GM23338 (cell line): ENCODE measurements around the gene GPR183. TPM values are rescaled to one million over a fixed set of nuclear protein-coding genes. Genes with fewer than 3 reads are reported as not detected.

Source experiments
- ATAC-seq: fragments of 200-7000 bp; cut with Tn5 transposase; 3 replicates; pipeline ENCODE4 v1.9.1; 2020
- DNase-seq: peaks from one replicate; pipeline ENCODE4 v3.0.0-alpha.2; 2015; ENCODE audit warnings: low spot score
- H2AFZ ChIP-seq: fragments of 200-600 bp; sonication (generic); 2 replicates; pipeline ENCODE4 v1.8.0; 2016; ENCODE audit warnings: antibody characterized with exemption, mild to moderate bottlenecking, moderate library complexity
- H3F3A ChIP-seq: fragments of 200-600 bp; sonication (generic); replicated peaks from 2 replicates; pipeline ENCODE4 v1.8.0; 2017; ENCODE audit warnings: antibody characterized with exemption, mixed run types, low read depth
- H3K27ac ChIP-seq: fragments of 200-600 bp; sonication (generic); 2 replicates; pipeline ENCODE4 v1.6.1; 2016; ENCODE audit warnings: low read depth
- H3K27me3 ChIP-seq: fragments of 200-600 bp; sonication (generic); 2 replicates; pipeline ENCODE4 v1.8.0; 2016; ENCODE audit warnings: mild to moderate bottlenecking, mixed run types, moderate library complexity; ENCODE audit not compliant: insufficient read depth
- H3K36me3 ChIP-seq: fragments of 200-600 bp; sonication (generic); 2 replicates; pipeline ENCODE4 v1.8.0; 2016; ENCODE audit warnings: mild to moderate bottlenecking; ENCODE audit not compliant: insufficient read depth
- H3K4me1 ChIP-seq: fragments of 200-600 bp; sonication (generic); 2 replicates; pipeline ENCODE4 v1.8.0; 2016; ENCODE audit warnings: mild to moderate bottlenecking, moderate library complexity; ENCODE audit not compliant: insufficient read depth
- H3K4me2 ChIP-seq: fragments of 200-600 bp; sonication (generic); 2 replicates; pipeline ENCODE4 v1.7.1; 2017; ENCODE audit warnings: mixed run types
- H3K4me3 ChIP-seq: fragments of 200-600 bp; sonication (generic); 2 replicates; pipeline ENCODE4 v1.6.1; 2016; ENCODE audit warnings: mixed run types
- H3K79me2 ChIP-seq: fragments of 200-600 bp; sonication (generic); replicated peaks from 2 replicates; pipeline ENCODE4 v1.8.0; 2017; ENCODE audit warnings: mild to moderate bottlenecking; ENCODE audit not compliant: insufficient read depth
- H3K9me2 ChIP-seq: fragments of 200-600 bp; sonication (generic); 2 replicates; pipeline ENCODE4 v1.8.0; 2017; ENCODE audit not compliant: insufficient read depth
- H4K20me1 ChIP-seq: fragments of 200-600 bp; sonication (generic); replicated peaks from 2 replicates; pipeline ENCODE4 v1.8.0; 2017; ENCODE audit warnings: mild to moderate bottlenecking; ENCODE audit not compliant: insufficient read depth
- H3K27ac Mint-ChIP-seq: 2 replicates; pipeline ENCODE4 v1.8.0; 2020; ENCODE audit warnings: inconsistent platforms, mild to moderate bottlenecking, moderate library complexity, mixed read lengths
- H3K27me3 Mint-ChIP-seq: 3 replicates; pipeline ENCODE4 v1.8.0; 2022; ENCODE audit warnings: low read depth, mild to moderate bottlenecking, moderate library complexity, mixed read lengths, inconsistent platforms; ENCODE audit not compliant: insufficient read depth, poor library complexity
- H3K36me3 Mint-ChIP-seq: 3 replicates; pipeline ENCODE4 v1.8.0; 2021; ENCODE audit warnings: low read depth, mild to moderate bottlenecking, inconsistent platforms, moderate library complexity, mixed read lengths
- H3K4me1 Mint-ChIP-seq: 3 replicates; pipeline ENCODE4 v1.8.0; 2020; ENCODE audit warnings: mild to moderate bottlenecking, inconsistent platforms, mixed read lengths
- H3K4me3 Mint-ChIP-seq: 3 replicates; pipeline ENCODE4 v1.8.0; 2021; ENCODE audit warnings: moderate library complexity, mild to moderate bottlenecking, inconsistent platforms, mixed read lengths
- H3K9me3 Mint-ChIP-seq: 3 replicates; pipeline ENCODE4 v1.8.0; 2020; ENCODE audit warnings: moderate library complexity, mild to moderate bottlenecking, inconsistent platforms, mixed read lengths
- polyA plus RNA-seq: library from polyadenylated mRNA; unstranded; fragments of >200 nt; fragmentation: Nextera tagmentation; extraction: Ambion mirVana; gene quantifications from 2 replicates; pipeline ENCODE4 v1.2.1, GENCODE V29; 2016
- total RNA-seq: library from RNA; depleted of rRNA; stranded (reverse); fragments of >200 nt; shearing (Covaris generic); gene quantifications from 2 replicates; pipeline ENCODE4 v1.2.3, GENCODE V29; 2014
- TF ChIP-seq, protein P1 (sequence below): IDR thresholded peaks from 2 replicates; pipeline ENCODE4 v1.6.1; 2016; ENCODE audit warnings: antibody characterized with exemption
- TF ChIP-seq, protein P2 (sequence below): fragments of 250-450 bp; sonication (Bioruptor Pico); IDR thresholded peaks from 2 replicates; pipeline ENCODE4 v1.5.0; 2020; ENCODE audit warnings: mild to moderate bottlenecking, moderate library complexity
- TF ChIP-seq, protein P3 (sequence below): IDR thresholded peaks from one replicate; pipeline ENCODE4 v1.6.1; 2018; ENCODE audit warnings: antibody characterized with exemption; ENCODE audit not compliant: unreplicated experiment

The GPR183 gene
- total and polyA plus RNA-seq, 2 experiments from 2014 or later = 0.78 TPM; not detected in 1

DNA sequence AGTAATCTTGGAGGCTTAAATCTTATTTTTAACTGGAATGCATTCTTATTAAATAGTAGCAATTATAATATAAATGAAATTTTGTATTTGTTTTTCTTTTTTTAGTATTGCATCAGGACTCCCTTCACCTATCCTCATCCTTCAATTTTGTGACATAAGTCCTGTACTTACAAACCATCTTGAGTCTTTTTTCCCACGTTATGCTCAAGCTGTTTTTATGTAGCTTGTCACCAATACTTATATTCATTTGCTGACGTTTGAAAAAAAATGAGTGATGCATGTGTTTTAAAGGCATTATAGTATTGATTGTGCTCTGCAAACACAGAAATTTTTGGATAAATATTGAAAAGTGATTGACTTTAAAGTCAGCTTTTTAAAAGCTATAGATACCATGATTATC is 49.9 kb downstream of the GPR183 start:
- Mint-ChIP-seq H3K4me1 (peaks cover 13% of the 10 kb centered on the region), H3K9me3 (no peaks in the 10 kb centered on the region), H3K27me3 (no peaks in the 10 kb centered on the region), H3K27ac (no peak overlapping the region), H3K36me3 (peaks cover 7% of the 10 kb centered on the region; the same call in 2 of the 3 replicates), H3K4me3 (no peak overlapping the region)
- Histone ChIP-seq H3F3A (no peaks in the 10 kb centered on the region), H3K79me2 (0 out of 2 replicates have a peak, but pooled peaks cover 12% of the 10 kb centered on the region), H3K4me1 (no peaks in the 10 kb centered on the region), H3K27ac (no peak overlapping the region), H3K27me3 (no peaks in the 10 kb centered on the region), H4K20me1 (no peaks in the 10 kb centered on the region), H3K9me2 (no peaks in the 10 kb centered on the region), H3K4me3 (no peak overlapping the region), H2AFZ (no peak overlapping the region), H3K36me3 (no peaks in the 10 kb centered on the region), H3K4me2 (no peak overlapping the region)
- TF ChIP-seq, protein P1, sequence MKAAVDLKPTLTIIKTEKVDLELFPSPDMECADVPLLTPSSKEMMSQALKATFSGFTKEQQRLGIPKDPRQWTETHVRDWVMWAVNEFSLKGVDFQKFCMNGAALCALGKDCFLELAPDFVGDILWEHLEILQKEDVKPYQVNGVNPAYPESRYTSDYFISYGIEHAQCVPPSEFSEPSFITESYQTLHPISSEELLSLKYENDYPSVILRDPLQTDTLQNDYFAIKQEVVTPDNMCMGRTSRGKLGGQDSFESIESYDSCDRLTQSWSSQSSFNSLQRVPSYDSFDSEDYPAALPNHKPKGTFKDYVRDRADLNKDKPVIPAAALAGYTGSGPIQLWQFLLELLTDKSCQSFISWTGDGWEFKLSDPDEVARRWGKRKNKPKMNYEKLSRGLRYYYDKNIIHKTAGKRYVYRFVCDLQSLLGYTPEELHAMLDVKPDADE = no peak
- TF ChIP-seq, protein P2, sequence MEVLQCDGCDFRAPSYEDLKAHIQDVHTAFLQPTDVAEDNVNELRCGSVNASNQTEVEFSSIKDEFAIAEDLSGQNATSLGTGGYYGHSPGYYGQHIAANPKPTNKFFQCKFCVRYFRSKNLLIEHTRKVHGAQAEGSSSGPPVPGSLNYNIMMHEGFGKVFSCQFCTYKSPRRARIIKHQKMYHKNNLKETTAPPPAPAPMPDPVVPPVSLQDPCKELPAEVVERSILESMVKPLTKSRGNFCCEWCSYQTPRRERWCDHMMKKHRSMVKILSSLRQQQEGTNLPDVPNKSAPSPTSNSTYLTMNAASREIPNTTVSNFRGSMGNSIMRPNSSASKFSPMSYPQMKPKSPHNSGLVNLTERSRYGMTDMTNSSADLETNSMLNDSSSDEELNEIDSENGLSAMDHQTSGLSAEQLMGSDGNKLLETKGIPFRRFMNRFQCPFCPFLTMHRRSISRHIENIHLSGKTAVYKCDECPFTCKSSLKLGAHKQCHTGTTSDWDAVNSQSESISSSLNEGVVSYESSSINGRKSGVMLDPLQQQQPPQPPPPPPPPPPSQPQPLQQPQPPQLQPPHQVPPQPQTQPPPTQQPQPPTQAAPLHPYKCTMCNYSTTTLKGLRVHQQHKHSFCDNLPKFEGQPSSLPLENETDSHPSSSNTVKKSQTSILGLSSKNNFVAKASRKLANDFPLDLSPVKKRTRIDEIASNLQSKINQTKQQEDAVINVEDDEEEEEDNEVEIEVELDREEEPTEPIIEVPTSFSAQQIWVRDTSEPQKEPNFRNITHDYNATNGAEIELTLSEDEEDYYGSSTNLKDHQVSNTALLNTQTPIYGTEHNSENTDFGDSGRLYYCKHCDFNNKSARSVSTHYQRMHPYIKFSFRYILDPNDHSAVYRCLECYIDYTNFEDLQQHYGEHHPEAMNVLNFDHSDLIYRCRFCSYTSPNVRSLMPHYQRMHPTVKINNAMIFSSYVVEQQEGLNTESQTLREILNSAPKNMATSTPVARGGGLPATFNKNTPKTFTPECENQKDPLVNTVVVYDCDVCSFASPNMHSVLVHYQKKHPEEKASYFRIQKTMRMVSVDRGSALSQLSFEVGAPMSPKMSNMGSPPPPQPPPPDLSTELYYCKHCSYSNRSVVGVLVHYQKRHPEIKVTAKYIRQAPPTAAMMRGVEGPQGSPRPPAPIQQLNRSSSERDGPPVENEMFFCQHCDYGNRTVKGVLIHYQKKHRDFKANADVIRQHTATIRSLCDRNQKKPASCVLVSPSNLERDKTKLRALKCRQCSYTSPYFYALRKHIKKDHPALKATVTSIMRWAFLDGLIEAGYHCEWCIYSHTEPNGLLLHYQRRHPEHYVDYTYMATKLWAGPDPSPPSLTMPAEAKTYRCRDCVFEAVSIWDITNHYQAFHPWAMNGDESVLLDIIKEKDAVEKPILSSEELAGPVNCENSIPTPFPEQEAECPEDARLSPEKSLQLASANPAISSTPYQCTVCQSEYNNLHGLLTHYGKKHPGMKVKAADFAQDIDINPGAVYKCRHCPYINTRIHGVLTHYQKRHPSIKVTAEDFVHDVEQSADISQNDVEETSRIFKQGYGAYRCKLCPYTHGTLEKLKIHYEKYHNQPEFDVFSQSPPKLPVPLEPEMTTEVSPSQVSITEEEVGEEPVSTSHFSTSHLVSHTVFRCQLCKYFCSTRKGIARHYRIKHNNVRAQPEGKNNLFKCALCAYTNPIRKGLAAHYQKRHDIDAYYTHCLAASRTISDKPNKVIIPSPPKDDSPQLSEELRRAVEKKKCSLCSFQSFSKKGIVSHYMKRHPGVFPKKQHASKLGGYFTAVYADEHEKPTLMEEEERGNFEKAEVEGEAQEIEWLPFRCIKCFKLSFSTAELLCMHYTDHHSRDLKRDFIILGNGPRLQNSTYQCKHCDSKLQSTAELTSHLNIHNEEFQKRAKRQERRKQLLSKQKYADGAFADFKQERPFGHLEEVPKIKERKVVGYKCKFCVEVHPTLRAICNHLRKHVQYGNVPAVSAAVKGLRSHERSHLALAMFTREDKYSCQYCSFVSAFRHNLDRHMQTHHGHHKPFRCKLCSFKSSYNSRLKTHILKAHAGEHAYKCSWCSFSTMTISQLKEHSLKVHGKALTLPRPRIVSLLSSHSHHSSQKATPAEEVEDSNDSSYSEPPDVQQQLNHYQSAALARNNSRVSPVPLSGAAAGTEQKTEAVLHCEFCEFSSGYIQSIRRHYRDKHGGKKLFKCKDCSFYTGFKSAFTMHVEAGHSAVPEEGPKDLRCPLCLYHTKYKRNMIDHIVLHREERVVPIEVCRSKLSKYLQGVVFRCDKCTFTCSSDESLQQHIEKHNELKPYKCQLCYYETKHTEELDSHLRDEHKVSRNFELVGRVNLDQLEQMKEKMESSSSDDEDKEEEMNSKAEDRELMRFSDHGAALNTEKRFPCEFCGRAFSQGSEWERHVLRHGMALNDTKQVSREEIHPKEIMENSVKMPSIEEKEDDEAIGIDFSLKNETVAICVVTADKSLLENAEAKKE (CRISPR knock-in tag) = no peak
- TF ChIP-seq, protein P3, sequence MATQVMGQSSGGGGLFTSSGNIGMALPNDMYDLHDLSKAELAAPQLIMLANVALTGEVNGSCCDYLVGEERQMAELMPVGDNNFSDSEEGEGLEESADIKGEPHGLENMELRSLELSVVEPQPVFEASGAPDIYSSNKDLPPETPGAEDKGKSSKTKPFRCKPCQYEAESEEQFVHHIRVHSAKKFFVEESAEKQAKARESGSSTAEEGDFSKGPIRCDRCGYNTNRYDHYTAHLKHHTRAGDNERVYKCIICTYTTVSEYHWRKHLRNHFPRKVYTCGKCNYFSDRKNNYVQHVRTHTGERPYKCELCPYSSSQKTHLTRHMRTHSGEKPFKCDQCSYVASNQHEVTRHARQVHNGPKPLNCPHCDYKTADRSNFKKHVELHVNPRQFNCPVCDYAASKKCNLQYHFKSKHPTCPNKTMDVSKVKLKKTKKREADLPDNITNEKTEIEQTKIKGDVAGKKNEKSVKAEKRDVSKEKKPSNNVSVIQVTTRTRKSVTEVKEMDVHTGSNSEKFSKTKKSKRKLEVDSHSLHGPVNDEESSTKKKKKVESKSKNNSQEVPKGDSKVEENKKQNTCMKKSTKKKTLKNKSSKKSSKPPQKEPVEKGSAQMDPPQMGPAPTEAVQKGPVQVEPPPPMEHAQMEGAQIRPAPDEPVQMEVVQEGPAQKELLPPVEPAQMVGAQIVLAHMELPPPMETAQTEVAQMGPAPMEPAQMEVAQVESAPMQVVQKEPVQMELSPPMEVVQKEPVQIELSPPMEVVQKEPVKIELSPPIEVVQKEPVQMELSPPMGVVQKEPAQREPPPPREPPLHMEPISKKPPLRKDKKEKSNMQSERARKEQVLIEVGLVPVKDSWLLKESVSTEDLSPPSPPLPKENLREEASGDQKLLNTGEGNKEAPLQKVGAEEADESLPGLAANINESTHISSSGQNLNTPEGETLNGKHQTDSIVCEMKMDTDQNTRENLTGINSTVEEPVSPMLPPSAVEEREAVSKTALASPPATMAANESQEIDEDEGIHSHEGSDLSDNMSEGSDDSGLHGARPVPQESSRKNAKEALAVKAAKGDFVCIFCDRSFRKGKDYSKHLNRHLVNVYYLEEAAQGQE = no peak
- DNase-seq (no peak), ATAC-seq (no peak)
